Stimulated activated CD4-positive, alpha-beta T cell treated with anti-CD3 and anti-CD28 coated beads, Interleukin-1b, Interleukin-23, amount 100 ng/mL, for 48 hours (primary cell): ENCODE results near the gene H6PD.

Experiments
- DNase-seq: peaks from one replicate; pipeline ENCODE4 v3.0.0-alpha.2; 2020

The H6PD gene

DNA sequence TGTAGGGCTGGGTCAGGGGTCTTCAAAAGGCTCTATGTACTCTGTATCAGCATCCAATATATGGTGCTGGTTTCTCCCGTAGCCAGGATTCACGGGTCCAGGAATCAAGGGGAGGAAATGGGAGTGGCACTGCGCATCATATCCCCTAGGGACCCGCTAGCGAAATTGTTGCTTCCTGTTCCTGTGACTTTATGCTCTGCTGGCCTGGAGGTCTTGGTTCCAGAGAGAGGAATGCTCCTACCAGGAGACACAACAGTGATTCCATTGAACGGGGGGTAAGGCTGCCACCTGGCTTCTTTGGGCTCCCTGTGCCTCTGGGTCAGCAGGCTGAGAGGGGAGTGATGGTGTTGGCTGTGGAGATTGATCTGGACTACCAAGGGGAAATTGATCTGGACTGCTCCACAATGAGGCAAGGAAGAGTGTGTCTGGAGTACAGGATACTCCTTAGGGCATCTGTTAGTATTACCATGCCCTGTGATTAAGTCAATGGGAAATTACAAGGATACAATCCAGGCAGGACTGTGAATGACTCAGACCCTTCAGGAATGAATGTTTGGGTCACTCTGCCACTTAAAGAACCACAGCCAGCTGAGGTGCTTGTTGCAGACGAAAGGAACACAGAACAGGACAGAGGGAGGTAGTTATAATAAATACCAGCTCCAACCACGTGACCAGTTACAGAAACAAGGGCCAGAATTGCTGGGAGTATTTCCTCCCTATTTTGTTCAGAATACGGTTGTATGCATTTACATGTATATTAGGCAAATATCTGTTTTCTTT, 68.4 kb downstream of the H6PD start:
- no peak for DNase-seq

GRCh38 chr1:9303916-9304315, 69.3 kb downstream of the H6PD start:
- DNase-seq, result no peak

- no peak for DNase-seq
Observed at GRCh38 chr1:9305216-9305615, 70.6 kb downstream of the H6PD start.

DNA sequence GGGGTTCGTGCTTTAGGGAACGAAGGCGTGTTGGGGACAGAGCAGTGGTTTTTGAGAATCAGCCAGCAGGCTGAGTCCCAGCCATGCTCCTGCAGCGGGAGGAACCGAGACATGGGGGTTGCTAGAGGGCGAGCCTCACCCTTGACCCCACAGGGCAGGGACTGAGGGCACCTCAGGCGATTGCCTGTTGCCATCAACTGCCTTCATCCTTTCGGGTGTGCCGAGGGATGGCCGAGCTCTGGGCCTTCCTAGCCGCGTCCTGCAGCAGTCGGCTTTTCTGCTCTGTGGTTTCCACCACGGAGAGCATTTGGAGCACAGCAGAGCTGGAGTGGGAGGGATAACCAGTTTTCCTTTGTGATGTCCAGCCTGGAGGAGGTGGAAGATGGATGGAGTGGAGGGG, 71.4 kb downstream of the H6PD start:
- DNase-seq, result no peak

- DNase-seq, result no peak
Observed at GRCh38 chr1:9307303-9307702, 72.7 kb downstream of the H6PD start.

- no peak for DNase-seq
Observed at GRCh38 chr1:9308236-9308785, 73.7 kb downstream of the H6PD start.

GRCh38 chr1:9309080-9309479, 74.5 kb downstream of the H6PD start:
- no peak for DNase-seq

DNA sequence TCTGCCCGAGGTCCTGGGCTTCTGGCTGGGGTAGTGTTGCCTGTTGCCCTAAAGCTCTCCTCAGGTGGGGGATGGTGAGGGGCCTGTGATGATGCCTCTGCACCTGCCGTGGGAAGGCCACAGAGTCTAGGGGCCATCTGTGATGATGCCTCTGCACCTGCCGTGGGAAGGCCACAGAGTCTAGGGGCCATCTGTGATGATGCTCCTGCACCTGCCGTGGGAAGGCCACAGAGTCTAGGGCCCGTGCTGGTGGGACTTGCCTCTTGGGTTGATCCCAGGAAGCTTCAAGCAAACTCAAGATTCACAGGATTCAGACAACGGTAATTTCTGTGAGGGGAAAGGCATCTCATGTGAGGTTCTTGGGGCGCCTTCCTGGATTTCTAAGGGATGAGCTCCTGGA, 75.4 kb downstream of the H6PD start:
- no peak for DNase-seq

DNA sequence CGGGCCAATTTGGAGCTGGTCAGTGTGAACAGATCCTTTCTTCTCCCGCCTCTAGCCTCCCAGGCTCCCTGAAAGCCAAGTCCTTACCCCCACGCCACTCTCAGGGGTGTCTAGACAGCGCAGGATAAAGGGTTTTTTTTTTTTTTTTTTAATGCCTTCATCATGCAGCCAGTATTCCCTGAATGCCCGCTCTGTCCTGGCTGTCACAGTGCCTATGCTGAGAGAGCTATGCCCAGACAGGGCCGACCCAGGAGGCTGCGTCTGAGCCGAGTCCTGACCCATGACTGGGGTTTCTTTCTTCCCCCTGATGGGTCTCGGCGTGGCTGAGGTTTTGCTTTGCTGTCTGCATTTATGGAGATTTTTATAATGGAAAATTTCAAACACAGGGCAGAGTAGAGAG, 76.5 kb downstream of the H6PD start:
- DNase-seq, result no peak

GRCh38 chr1:9311479-9311878, 76.9 kb downstream of the H6PD start:
- no peak for DNase-seq

DNA sequence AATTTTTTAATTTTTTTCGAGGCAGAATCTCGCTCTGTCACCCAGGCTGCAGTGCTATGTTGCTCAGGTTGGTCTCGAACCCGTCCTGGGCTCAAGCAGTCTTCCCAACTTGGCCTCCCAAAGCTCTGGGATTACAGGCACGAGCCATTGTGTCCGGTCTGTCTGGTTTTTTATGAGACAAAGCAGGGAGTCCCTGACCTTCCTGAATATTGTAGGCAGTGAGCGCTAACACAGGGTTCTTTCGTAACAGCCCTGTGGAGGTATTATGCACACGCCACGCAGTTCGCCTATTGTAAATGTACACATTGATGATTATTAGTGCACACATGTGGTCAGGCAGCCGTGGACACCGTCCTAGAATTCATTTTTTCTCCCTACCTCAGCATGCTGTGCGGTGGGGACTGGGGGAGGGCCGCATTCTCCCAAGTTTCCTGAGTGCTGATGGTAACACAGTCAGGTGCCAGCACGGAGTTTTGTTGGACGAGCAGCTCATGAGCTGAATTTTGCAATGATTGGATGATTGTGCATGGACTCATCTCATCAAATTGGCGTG, 77.7 kb downstream of the H6PD start:
- no peak for DNase-seq

- no peak for DNase-seq
Observed at GRCh38 chr1:9313576-9313975, 79.0 kb downstream of the H6PD start.

DNA sequence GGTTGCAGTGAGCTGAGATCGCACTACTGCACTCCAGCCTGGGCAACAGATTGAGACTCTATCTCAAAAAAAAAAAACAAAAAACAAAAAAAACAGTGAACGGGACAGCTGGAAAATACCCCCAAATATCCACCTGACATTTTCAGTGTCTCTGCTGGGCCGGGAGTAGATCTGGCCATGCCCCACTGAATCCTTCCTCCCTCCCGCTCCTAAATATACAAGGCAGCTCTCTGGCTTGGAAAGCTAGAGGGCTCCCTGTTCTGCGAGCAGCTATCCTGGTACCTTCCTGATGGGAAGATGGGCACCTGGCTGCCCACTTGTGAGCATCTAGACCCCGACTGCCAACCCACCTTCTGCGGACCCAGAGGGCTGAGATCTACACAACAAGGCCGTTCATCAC, 79.5 kb downstream of the H6PD start:
- no peak for DNase-seq

- no peak for DNase-seq
Observed at GRCh38 chr1:9314711-9315379, 80.3 kb downstream of the H6PD start.

- DNase-seq, result peak; percentile 76
Observed at GRCh38 chr1:9315411-9316079, 81.0 kb downstream of the H6PD start.

GRCh38 chr1:9316080-9316444, 81.5 kb downstream of the H6PD start:
- peak; percentile 47 for DNase-seq

- no peak for DNase-seq
Observed at GRCh38 chr1:9316512-9316911, 81.9 kb downstream of the H6PD start.

DNA sequence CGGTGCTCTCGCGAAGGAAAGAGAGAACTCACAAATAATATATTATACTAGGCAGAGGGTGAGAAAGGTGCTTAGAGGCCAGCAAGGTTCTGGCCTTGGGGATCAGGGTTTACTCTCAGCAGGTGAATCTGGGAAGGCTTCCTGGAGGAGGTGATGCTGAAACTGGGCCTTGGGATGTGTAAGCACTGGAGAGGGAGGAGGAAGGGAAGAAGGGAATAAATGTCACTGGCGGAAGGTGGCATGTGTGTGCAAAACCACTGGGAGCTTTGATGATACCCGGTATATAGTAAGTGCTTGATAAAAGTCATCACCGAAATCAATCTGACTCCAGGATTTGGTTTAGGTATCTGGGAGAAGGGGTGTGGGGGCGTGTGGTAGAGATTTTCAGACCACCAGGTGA, 82.5 kb downstream of the H6PD start:
- no peak for DNase-seq

GRCh38 chr1:9317591-9318417, 83.2 kb downstream of the H6PD start:
- DNase-seq, result no peak

DNA sequence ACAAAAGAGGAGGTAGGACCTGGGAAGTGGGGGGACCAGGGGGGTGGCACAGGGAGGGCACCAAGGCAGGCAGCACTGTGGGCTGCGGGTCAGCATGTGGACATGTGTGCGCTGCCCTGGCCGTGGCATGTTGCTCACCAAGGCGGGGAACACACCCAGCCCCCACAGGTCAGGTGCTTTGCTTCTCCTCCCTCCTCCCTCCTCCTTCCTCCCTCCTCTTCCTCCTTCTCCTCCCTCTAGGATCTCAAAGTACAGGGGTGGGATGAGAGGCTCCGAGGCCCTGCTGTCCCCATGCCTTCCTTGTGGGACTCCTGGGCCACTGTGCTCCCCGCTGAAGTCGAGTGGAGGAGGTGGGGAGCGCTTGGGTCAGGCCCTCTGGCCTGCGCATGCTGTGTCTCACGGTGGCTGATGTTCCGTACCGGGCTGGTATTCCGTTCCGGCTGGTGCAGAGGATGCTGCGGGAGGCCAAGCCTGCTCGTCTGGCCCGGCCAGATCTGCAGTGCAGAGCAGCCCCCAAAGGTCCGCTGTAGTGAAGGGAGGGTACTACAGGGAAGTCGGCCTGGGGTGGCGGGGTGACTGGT, 84.7 kb downstream of the H6PD start:
- no peak for DNase-seq

- no peak for DNase-seq
Observed at GRCh38 chr1:9319789-9320519, 85.4 kb downstream of the H6PD start.
